GM12891 (cell line): ENCODE data around the gene C1QTNF9B.
"Not testable (repeated sequence)": the region's sequence is repeated elsewhere in the genome, so short reads cannot be mapped to it uniquely, and the experiment has no call there.

Experiments
- PAX5 ChIP-seq: IDR thresholded peaks from 2 replicates; pipeline ENCODE4 v1.6.1; 2011; ENCODE audit warnings: low read length, moderate library complexity, mild to moderate bottlenecking; ENCODE audit not compliant: insufficient read depth, severe bottlenecking
- POLR2A ChIP-seq: IDR thresholded peaks from 2 replicates; pipeline ENCODE4 v1.6.1; 2011; ENCODE audit warnings: low read depth, low read length, control low read depth
- POLR2AphosphoS5 ChIP-seq: IDR thresholded peaks from 2 replicates; pipeline ENCODE4 v1.6.1; 2011; ENCODE audit warnings: low read depth, low read length, control low read depth
- POU2F2 ChIP-seq: IDR thresholded peaks from 2 replicates; pipeline ENCODE4 v1.6.1; 2011; ENCODE audit warnings: low read depth, mild to moderate bottlenecking, control low read depth, low read length, moderate library complexity
- SPI1 ChIP-seq: IDR thresholded peaks from 2 replicates; pipeline ENCODE4 v1.6.1; 2011; ENCODE audit warnings: low read depth, low read length, control low read depth
- TAF1 ChIP-seq: IDR thresholded peaks from 2 replicates; pipeline ENCODE4 v1.6.1; 2011; ENCODE audit warnings: low read depth, low read length, control low read depth

DNA sequence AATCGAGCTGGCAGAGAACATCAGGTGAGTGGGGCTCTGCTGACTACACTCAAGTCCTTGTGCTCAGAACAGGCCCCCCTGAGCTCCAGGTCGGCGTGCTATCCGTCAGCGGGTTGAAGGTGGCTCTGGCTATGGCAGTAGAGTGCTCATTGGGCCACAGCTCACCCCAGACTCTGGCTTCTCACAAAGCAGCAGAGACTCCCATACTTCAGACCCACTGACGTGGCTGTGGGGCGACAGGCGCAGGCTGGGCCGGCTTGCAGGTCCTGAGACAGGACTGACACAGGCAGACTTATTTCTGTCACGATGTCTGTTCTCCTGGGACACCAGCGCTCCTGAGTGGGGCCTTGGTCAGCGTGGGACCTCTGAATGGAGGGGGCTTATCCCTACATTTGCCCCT is 2.6 kb downstream of the C1QTNF9B start:
- TF ChIP-seq TAF1, POLR2A, POLR2AphosphoS5, SPI1, PAX5, POU2F2: not testable (repeated sequence)
